Astrocyte of the cerebellum (primary cell): Measurements from ENCODE around the gene SEPTIN12.

Experiments used
- DNase-seq: peaks from one replicate; pipeline ENCODE4 v3.0.0-alpha.2; 2011; ENCODE audit warnings: low read depth
- H3K4me3 ChIP-seq: 2 replicates; pipeline ENCODE4 v1.5.1; 2011; ENCODE audit warnings: mild to moderate bottlenecking, low read depth, low read length, moderate library complexity
- CTCF ChIP-seq: IDR thresholded peaks from 2 replicates; pipeline ENCODE4 v1.5.1; 2012; ENCODE audit warnings: low read length, low read depth, moderate library complexity, mild to moderate bottlenecking; ENCODE audit errors: missing control alignments
- in situ Hi-C: cut with HindIII; loops from 2 replicates; pipeline ENCODE4 v1.10.0; 2017; ENCODE audit warnings: low sequenced_read_pairs

The SEPTIN12 gene

GRCh38 chr16:4752351-4753100, 35.6 kb downstream of the SEPTIN12 start:
- no peak overlapping the region for H3K4me3 ChIP-seq
- no peak for DNase-seq
- no peak for TF ChIP-seq CTCF
- in situ Hi-C loops, result no loop called here

GRCh38 chr16:4750896-4751295, 37.2 kb downstream of the SEPTIN12 start:
- DNase-seq, result no peak
- in situ Hi-C loops, result no loop called here
- no peak for TF ChIP-seq CTCF
- no peak overlapping the region for H3K4me3 ChIP-seq

GRCh38 chr16:4749700-4750257, 38.4 kb downstream of the SEPTIN12 start:
- no peak for TF ChIP-seq CTCF
- in situ Hi-C loops, result no loop called here
- H3K4me3 ChIP-seq, result no peak overlapping the region
- DNase-seq, result no peak

- no peak for DNase-seq
- TF ChIP-seq CTCF, result no peak
- in situ Hi-C loops, result no loop called here
- H3K4me3 ChIP-seq, result no peak overlapping the region
Measured at GRCh38 chr16:4748682-4749411, 39.3 kb downstream of the SEPTIN12 start.

- H3K4me3 ChIP-seq, result no peak overlapping the region
- in situ Hi-C loops, result no loop called here
- no peak for DNase-seq
- TF ChIP-seq CTCF, result no peak
Measured at GRCh38 chr16:4747906-4748681, 40.1 kb downstream of the SEPTIN12 start.

GRCh38 chr16:4746991-4747574, 41.1 kb downstream of the SEPTIN12 start:
- DNase-seq, result no peak
- H3K4me3 ChIP-seq, result no peak overlapping the region
- no peak for TF ChIP-seq CTCF
- in situ Hi-C loops, result no loop called here
